Measurements from ENCODE around the gene CDH23. TPM values are rescaled to one million over a fixed set of nuclear protein-coding genes. Genes with fewer than 3 reads are reported as not detected.

CDH23 gene
- polyA plus RNA-seq, 1 donor (not counting 4 experiments of a cell fraction or from before 2014, with no cell fraction given): 0.01 TPM

DNA sequence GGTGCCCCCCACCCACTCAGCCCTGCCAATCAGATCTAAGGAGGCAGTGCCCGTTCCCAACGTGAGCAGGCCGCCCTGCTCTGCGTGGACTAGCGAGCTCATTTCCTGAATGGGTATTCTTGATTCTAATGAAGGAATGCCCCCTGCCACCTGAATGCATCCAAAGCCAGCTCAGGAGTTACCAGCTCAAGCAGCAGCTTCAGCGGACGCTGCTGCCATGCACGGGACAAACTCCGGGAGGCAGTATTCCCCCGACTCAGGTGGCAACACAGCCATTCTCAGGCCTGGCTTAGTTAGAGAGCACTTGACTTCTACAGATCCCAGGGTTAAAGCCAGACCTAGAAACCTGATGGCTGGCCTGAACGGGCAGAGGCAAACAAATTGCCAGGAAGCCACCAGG, 428.5 kb downstream of the CDH23 start:
- TF ChIP-seq, protein P1, sequence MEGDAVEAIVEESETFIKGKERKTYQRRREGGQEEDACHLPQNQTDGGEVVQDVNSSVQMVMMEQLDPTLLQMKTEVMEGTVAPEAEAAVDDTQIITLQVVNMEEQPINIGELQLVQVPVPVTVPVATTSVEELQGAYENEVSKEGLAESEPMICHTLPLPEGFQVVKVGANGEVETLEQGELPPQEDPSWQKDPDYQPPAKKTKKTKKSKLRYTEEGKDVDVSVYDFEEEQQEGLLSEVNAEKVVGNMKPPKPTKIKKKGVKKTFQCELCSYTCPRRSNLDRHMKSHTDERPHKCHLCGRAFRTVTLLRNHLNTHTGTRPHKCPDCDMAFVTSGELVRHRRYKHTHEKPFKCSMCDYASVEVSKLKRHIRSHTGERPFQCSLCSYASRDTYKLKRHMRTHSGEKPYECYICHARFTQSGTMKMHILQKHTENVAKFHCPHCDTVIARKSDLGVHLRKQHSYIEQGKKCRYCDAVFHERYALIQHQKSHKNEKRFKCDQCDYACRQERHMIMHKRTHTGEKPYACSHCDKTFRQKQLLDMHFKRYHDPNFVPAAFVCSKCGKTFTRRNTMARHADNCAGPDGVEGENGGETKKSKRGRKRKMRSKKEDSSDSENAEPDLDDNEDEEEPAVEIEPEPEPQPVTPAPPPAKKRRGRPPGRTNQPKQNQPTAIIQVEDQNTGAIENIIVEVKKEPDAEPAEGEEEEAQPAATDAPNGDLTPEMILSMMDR (optimal IDR thresholded peaks at IDR 0.05 in 1 of 3, IDR thresholded peaks at IDR 0.05 in 1 of 3, conservative IDR thresholded peaks at IDR 0.05 in 1 of 3; ENCODE audit: extremely low read depth in 1 of 3, insufficient read depth in 2 of 3, low read length in 3 of 3): peak in 1 of 3 experiments; percentile 46
- TF ChIP-seq EZH2 (IDR thresholded peaks at IDR 0.05; ENCODE audit: low read length): no peak
- FAIRE-seq (no peak), DNase-seq (ENCODE audit: low read depth, low spot score) (no peak)
- no peak overlapping the region for H3K4me2 ChIP-seq (ENCODE audit: control insufficient read depth, extremely low read depth, insufficient read depth, low read depth, low read length)
- H3K79me2 ChIP-seq (ENCODE audit: control insufficient read depth, insufficient read depth, low read length): peaks cover under 1% of the 10 kb centered on the region
- H4K20me1 ChIP-seq (ENCODE audit: control insufficient read depth, extremely low read depth, insufficient read depth, low read length): peaks cover 2% of the 10 kb centered on the region
- H3K9ac ChIP-seq (ENCODE audit: control insufficient read depth, extremely low read depth, insufficient read depth, low read length): no peak overlapping the region
- H3K9me1 ChIP-seq (ENCODE audit: control insufficient read depth, extremely low read depth, insufficient read depth, low read length): no peaks in the 10 kb centered on the region
- dilution Hi-C loops (cut with MboI; ENCODE audit: extremely low pct_ligation_motif_present, low sequenced_read_pairs): no loop called here
- H2AFZ ChIP-seq (ENCODE audit: control insufficient read depth, low read length): no peak overlapping the region
- no peaks in the 10 kb centered on the region for H3K4me1 ChIP-seq (ENCODE audit: control insufficient read depth, extremely low read depth, insufficient read depth, low read length)
- no peak overlapping the region for H3K4me3 ChIP-seq (ENCODE audit: control insufficient read depth in 2 of 3, extremely low read depth in 1 of 3, insufficient read depth in 2 of 3, low read depth in 1 of 3, low read length in 3 of 3)
- peaks cover 60 to 71% of the 10 kb centered on the region in 2 experiments for H3K36me3 ChIP-seq (ENCODE audit: control insufficient read depth in 2 of 2, extremely low read depth in 1 of 2, insufficient read depth in 2 of 2, low read length in 2 of 2)
- no peaks in the 10 kb centered on the region for H3K27me3 ChIP-seq (ENCODE audit: control insufficient read depth, extremely low read depth, insufficient read depth, low read length)
- H3K9me3 ChIP-seq (ENCODE audit: control insufficient read depth, low read depth, low read length): no peaks in the 10 kb centered on the region
- no peak overlapping the region for H3K27ac ChIP-seq (ENCODE audit: control insufficient read depth, insufficient read depth, low read length)

DNA sequence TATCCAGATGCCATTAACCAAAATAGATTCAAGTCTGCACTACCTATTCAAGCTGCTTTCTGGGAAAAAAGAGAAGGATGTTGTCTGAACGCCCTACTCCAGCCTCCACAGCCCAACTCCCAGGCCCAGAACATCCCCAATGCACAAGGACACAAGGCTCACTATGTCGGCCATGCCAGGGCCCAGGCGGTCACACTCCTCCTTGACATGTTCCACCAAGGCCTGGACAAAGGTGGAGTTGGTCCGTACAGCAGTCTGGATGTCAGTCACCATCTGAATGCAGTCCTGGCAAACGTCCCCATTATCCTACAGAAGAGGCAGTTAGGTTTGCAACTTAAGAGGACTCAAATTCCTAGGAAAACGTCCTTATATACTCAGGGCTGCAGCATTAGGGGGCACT, 431.1 kb downstream of the CDH23 start:
- Histone ChIP-seq H2AFZ (ENCODE audit: control insufficient read depth, low read length) (no peak overlapping the region), H3K4me1 (ENCODE audit: control insufficient read depth, extremely low read depth, insufficient read depth, low read length) (peaks cover 12% of the 10 kb centered on the region), H3K36me3 (ENCODE audit: control insufficient read depth in 2 of 2, extremely low read depth in 1 of 2, insufficient read depth in 2 of 2, low read length in 2 of 2) (peaks cover 63 to 68% of the 10 kb centered on the region in 2 experiments), H3K9me3 (ENCODE audit: control insufficient read depth, low read depth, low read length) (no peaks in the 10 kb centered on the region), H3K9me1 (ENCODE audit: control insufficient read depth, extremely low read depth, insufficient read depth, low read length) (peaks cover 2% of the 10 kb centered on the region), H3K27ac (ENCODE audit: control insufficient read depth, insufficient read depth, low read length) (no peak overlapping the region), H3K9ac (ENCODE audit: control insufficient read depth, extremely low read depth, insufficient read depth, low read length) (no peak overlapping the region), H3K27me3 (ENCODE audit: control insufficient read depth, extremely low read depth, insufficient read depth, low read length) (no peaks in the 10 kb centered on the region), H3K4me3 (ENCODE audit: control insufficient read depth in 2 of 3, extremely low read depth in 1 of 3, insufficient read depth in 2 of 3, low read depth in 1 of 3, low read length in 3 of 3) (no peak overlapping the region), H3K79me2 (ENCODE audit: control insufficient read depth, insufficient read depth, low read length) (peaks cover 10% of the 10 kb centered on the region), H3K4me2 (ENCODE audit: control insufficient read depth, extremely low read depth, insufficient read depth, low read depth, low read length) (no peak overlapping the region), H4K20me1 (ENCODE audit: control insufficient read depth, extremely low read depth, insufficient read depth, low read length) (no peaks in the 10 kb centered on the region)
- dilution Hi-C loops (cut with MboI; ENCODE audit: extremely low pct_ligation_motif_present, low sequenced_read_pairs): no loop called here
- FAIRE-seq (no peak), DNase-seq (ENCODE audit: low read depth, low spot score) (no peak)
- TF ChIP-seq EZH2 (IDR thresholded peaks at IDR 0.05; ENCODE audit: low read length): no peak
- TF ChIP-seq, protein P1 (optimal IDR thresholded peaks at IDR 0.05 in 1 of 3, IDR thresholded peaks at IDR 0.05 in 1 of 3, conservative IDR thresholded peaks at IDR 0.05 in 1 of 3; ENCODE audit: extremely low read depth in 1 of 3, insufficient read depth in 2 of 3, low read length in 3 of 3): no peak
